IMR-90 (cell line): ENCODE measurements around the gene R3HDML. TPM values are rescaled to one million over a fixed set of nuclear protein-coding genes. Genes with fewer than 3 reads are reported as not detected.

Experiments
- ATAC-seq: fragments of 200-7000 bp; cut with Tn5 transposase; 2 replicates; pipeline ENCODE4 v1.9.1; 2020; ENCODE audit warnings: low read depth, mild to moderate bottlenecking, moderate library complexity
- Bru-seq: library from RNA; stranded (reverse); fragments of 400-500 nt; gene quantifications from one replicate; lab custom pipeline; 2021; lab: Mats Ljungman, UMichigan
- BruChase-seq, 2 experiments: library from RNA; stranded (reverse); fragments of 400-500 nt; gene quantifications; one replicate each; lab custom pipeline; 2021; lab: Mats Ljungman, UMichigan
- BruUV-seq: library from RNA; stranded (reverse); fragments of 400-500 nt; replicated peaks from 2 replicates; lab custom pipeline; 2021; lab: Mats Ljungman, UMichigan
- CTCF ChIA-PET: fragments of 300-600 bp; formaldehyde crosslinking; extraction: SDS; loops from one replicate; lab custom pipeline; 2021; ENCODE audit warnings: antibody characterized with exemption; lab: Yijun Ruan, JAX
- POLR2A ChIA-PET: fragments of 300-600 bp; sonication (Branson Sonifier 250); formaldehyde crosslinking; loops from one replicate; lab custom pipeline; 2022; ENCODE audit warnings: antibody characterized with exemption; ENCODE audit not compliant: unreplicated experiment; lab: Charles Lee
- DNase-seq: peaks from one replicate; pipeline ENCODE4 v3.0.0; 2013
- H2AFZ ChIP-seq: replicated peaks from 2 replicates; pipeline ENCODE3; 2013; ENCODE audit warnings: low read length, mild to moderate bottlenecking; ENCODE audit not compliant: poor library complexity
- H2AK5ac ChIP-seq: 2 replicates; pipeline ENCODE4 v1.6.1; 2013; ENCODE audit warnings: low read depth, low read length, inconsistent platforms
- H2AK9ac ChIP-seq: replicated peaks from 2 replicates; pipeline ENCODE3; 2013; ENCODE audit warnings: mild to moderate bottlenecking, low read depth, low read length, moderate library complexity; ENCODE audit not compliant: poor library complexity
- H2BK120ac ChIP-seq: 2 replicates; pipeline ENCODE4 v1.6.1; 2013; ENCODE audit warnings: low read depth, low read length, inconsistent platforms
- H2BK15ac ChIP-seq: 3 replicates; pipeline ENCODE4 v1.6.1; 2013; ENCODE audit warnings: low read depth, low read length, inconsistent platforms
- H2BK20ac ChIP-seq: 2 replicates; pipeline ENCODE4 v1.6.1; 2013; ENCODE audit warnings: low read depth, mild to moderate bottlenecking, inconsistent platforms, low read length, moderate library complexity
- H2BK5ac ChIP-seq: 2 replicates; pipeline ENCODE4 v1.6.1; 2013; ENCODE audit warnings: mild to moderate bottlenecking, low read depth, low read length, inconsistent platforms; ENCODE audit not compliant: poor library complexity, severe bottlenecking
- H3K14ac ChIP-seq: replicated peaks from 2 replicates; pipeline ENCODE4 v1.6.1; 2013; ENCODE audit warnings: low read depth, low read length, inconsistent platforms
- H3K18ac ChIP-seq: 2 replicates; pipeline ENCODE4 v1.6.1; 2013; ENCODE audit warnings: low read depth, low read length, control low read depth
- H3K23ac ChIP-seq: 2 replicates; pipeline ENCODE4 v1.6.1; 2013; ENCODE audit warnings: low read depth, low read length, inconsistent platforms
- H3K27ac ChIP-seq: 2 replicates; pipeline ENCODE4 v1.5.1; 2013; ENCODE audit warnings: mild to moderate bottlenecking, control low read depth, low read length; ENCODE audit not compliant: insufficient read depth
- H3K27me3 ChIP-seq: 2 replicates; pipeline ENCODE4 v1.6.1; 2013; ENCODE audit warnings: low read length; ENCODE audit not compliant: control insufficient read depth, insufficient read depth
- H3K36me3 ChIP-seq: 2 replicates; pipeline ENCODE4 v1.6.1; 2013; ENCODE audit warnings: low read length, mixed read lengths; ENCODE audit not compliant: control insufficient read depth, insufficient read depth
- H3K4ac ChIP-seq: 2 replicates; pipeline ENCODE4 v1.6.1; 2013; ENCODE audit warnings: low read depth, low read length, inconsistent platforms
- H3K4me1 ChIP-seq: 2 replicates; pipeline ENCODE4 v1.6.1; 2013; ENCODE audit warnings: low read length, mixed read lengths; ENCODE audit not compliant: control insufficient read depth, insufficient read depth
- H3K4me2 ChIP-seq: 2 replicates; pipeline ENCODE4 v1.6.1; 2013; ENCODE audit warnings: low read depth, mild to moderate bottlenecking, control low read depth, low read length, moderate library complexity
- H3K4me3 ChIP-seq: 2 replicates; pipeline ENCODE4 v1.5.1; 2013; ENCODE audit warnings: low read depth, mild to moderate bottlenecking, control low read depth, low read length, moderate library complexity; ENCODE audit not compliant: insufficient read depth
- H3K56ac ChIP-seq: 2 replicates; pipeline ENCODE4 v1.6.1; 2013; ENCODE audit warnings: low read length, inconsistent platforms; ENCODE audit not compliant: insufficient read depth; ENCODE audit errors: extremely low read depth
- H3K79me1 ChIP-seq, 2 experiments: 2 replicates each; pipeline ENCODE4 v1.6.1; 2013; ENCODE audit warnings: low read length in 2 of 2, inconsistent platforms in 1 of 2, low read depth in 1 of 2
- H3K9ac ChIP-seq: 2 replicates; pipeline ENCODE4 v1.6.1; 2013; ENCODE audit warnings: low read depth, low read length, control low read depth
- H3K9me1 ChIP-seq: 2 replicates; pipeline ENCODE4 v1.6.1; 2013; ENCODE audit warnings: low read length, inconsistent platforms; ENCODE audit not compliant: insufficient read depth
- H3K9me3 ChIP-seq: 2 replicates; pipeline ENCODE4 v1.6.1; 2013; ENCODE audit warnings: low read length; ENCODE audit not compliant: control insufficient read depth, insufficient read depth
- H4K20me1 ChIP-seq: 2 replicates; pipeline ENCODE4 v1.6.1; 2013; ENCODE audit warnings: low read length, inconsistent platforms; ENCODE audit not compliant: insufficient read depth
- H4K5ac ChIP-seq: 2 replicates; pipeline ENCODE4 v1.6.1; 2013; ENCODE audit warnings: mild to moderate bottlenecking, low read depth, low read length, control low read depth
- H4K8ac ChIP-seq, 2 experiments: 2 replicates each; pipeline ENCODE4 v1.6.1; 2013; ENCODE audit warnings: low read depth in 2 of 2, low read length in 2 of 2, control low read depth in 1 of 2, inconsistent platforms in 1 of 2
- H4K91ac ChIP-seq: 2 replicates; pipeline ENCODE4 v1.6.1; 2013; ENCODE audit warnings: low read depth, low read length, inconsistent platforms; ENCODE audit not compliant: insufficient read depth
- BHLHE40 ChIP-seq: fragments of 150-350 bp; IDR thresholded peaks from 2 replicates; pipeline ENCODE4 v1.6.1; 2016; ENCODE audit warnings: mild to moderate bottlenecking, low read depth, low read length
- CEBPB ChIP-seq: IDR thresholded peaks from 2 replicates; pipeline ENCODE4 v1.6.1; 2012; ENCODE audit warnings: low read depth, low read length, improper control_type of control experiment
- CHD1 ChIP-seq: IDR thresholded peaks from 2 replicates; pipeline ENCODE4 v1.6.1; 2012; ENCODE audit warnings: low read depth, low read length, improper control_type of control experiment
- CTCF ChIP-seq: conservative IDR thresholded peaks from 2 replicates; pipeline ENCODE4 v1.5.1; 2012; ENCODE audit warnings: mild to moderate bottlenecking, low read depth, low read length, improper control_type of control experiment
- ELK1 ChIP-seq: fragments of 150-350 bp; IDR thresholded peaks from 2 replicates; pipeline ENCODE4 v1.6.1; 2016; ENCODE audit warnings: low read depth, mild to moderate bottlenecking, low read length, moderate library complexity, borderline replicate concordance
- FOS ChIP-seq: fragments of 150-350 bp; IDR thresholded peaks from 2 replicates; pipeline ENCODE4 v1.6.1; 2016; ENCODE audit warnings: low read depth, low read length
- MAZ ChIP-seq: IDR thresholded peaks from 2 replicates; pipeline ENCODE4 v1.6.1; 2012; ENCODE audit warnings: low read depth, mild to moderate bottlenecking, low read length, improper control_type of control experiment, moderate library complexity, borderline replicate concordance
- MXI1 ChIP-seq: IDR thresholded peaks from 2 replicates; pipeline ENCODE4 v1.6.1; 2012; ENCODE audit warnings: low read depth, mild to moderate bottlenecking, low read length, moderate library complexity, borderline replicate concordance
- POLR2A ChIP-seq: IDR thresholded peaks from 2 replicates; pipeline ENCODE4 v1.6.1; 2012; ENCODE audit warnings: mild to moderate bottlenecking, low read depth, low read length
- RCOR1 ChIP-seq: IDR thresholded peaks from 2 replicates; pipeline ENCODE4 v1.6.1; 2012; ENCODE audit warnings: mild to moderate bottlenecking, low read length, improper control_type of control experiment; ENCODE audit not compliant: insufficient replicate concordance
- SMC3 ChIP-seq: fragments of 150-350 bp; IDR thresholded peaks from 2 replicates; pipeline ENCODE4 v1.6.1; 2016; ENCODE audit warnings: low read depth, mild to moderate bottlenecking, antibody characterized with exemption, low read length, moderate library complexity
- USF2 ChIP-seq: fragments of 150-350 bp; IDR thresholded peaks from 2 replicates; pipeline ENCODE4 v1.6.1; 2017; ENCODE audit warnings: mild to moderate bottlenecking, antibody characterized with exemption, low read length, low read depth
- WGBS, 2 experiments: methylation state at CpG; one replicate each; pipeline versions ENCODE4 v1.1.5 to v1.1.7; 2013; ENCODE audit warnings: missing lambda C conversion rate in 2 of 2; ENCODE audit not compliant: insufficient read length in 1 of 2; ENCODE audit errors: extremely low coverage in 2 of 2; 5-methylcytosine and 5-hydroxymethylcytosine counted together
- dilution Hi-C: fragments of 300-500 bp; cut with HindIII; formaldehyde crosslinking; loops from one replicate; pipeline ENCODE4 v1.14.3; 2018; ENCODE audit warnings: low sequenced_read_pairs; ENCODE audit not compliant: unreplicated experiment
- in situ Hi-C: fragments of 300-500 bp; cut with MboI; formaldehyde crosslinking; loops from 3 replicates; pipeline ENCODE4 v1.14.3; 2019; ENCODE audit warnings: low sequenced_read_pairs, inconsistent platforms, mixed read lengths
- intact Hi-C: fragments of 100-400 bp; cut with micrococcal nuclease; formaldehyde crosslinking; loops from 2 replicates; pipeline ENCODE4 v1.10.0; 2022
- long read RNA-seq: library from polyadenylated mRNA; unstranded; transcript quantifications from one replicate; pipeline ENCODE4 v2.0.0, GENCODE V29; 2021; ENCODE audit not compliant: unreplicated experiment
- polyA plus RNA-seq, 3 experiments: library from polyadenylated mRNA; depleted of rRNA; stranded (reverse); fragments of >200 nt; gene quantifications; 2 replicates each; pipeline ENCODE4 v1.2.3, GENCODE V29; 2012; ENCODE audit warnings: low replicate concordance in 1 of 3
- total RNA-seq: library from RNA; depleted of rRNA; stranded (reverse); fragments of >200 nt; gene quantifications from 2 replicates; pipeline ENCODE4 v1.2.3, GENCODE V29; 2012; rRNA removed

The R3HDML gene
- total RNA-seq (not detected in 2 replicates), polyA plus RNA-seq (2012; rRNA removed) (not detected in 2 replicates), Bru-seq, nascent RNA (not detected), BruChase-seq, experiment 1, labeled RNA remaining after a 6-hour chase (not detected), BruChase-seq, experiment 2, labeled RNA remaining after a 2-hour chase (not detected)
- polyA plus RNA-seq (2012; cell fraction: cytosol; rRNA removed): not detected in 2 replicates
- not detected in 2 replicates for polyA plus RNA-seq (2012; cell fraction: nucleus; rRNA removed; ENCODE audit: low replicate concordance)
- long read RNA-seq: 0 reads

- Histone ChIP-seq H2BK120ac (no peak within 1 kb of the TSS), H3K27me3 (peaks cover 45% of the 10 kb centered on the region), H2AK9ac (no peak within 1 kb of the TSS), H3K27ac (no peak within 1 kb of the TSS), H3K56ac (no peak within 1 kb of the TSS), H2BK20ac (no peak within 1 kb of the TSS), H3K36me3 (no peaks in the 10 kb centered on the region), H3K14ac (no peak within 1 kb of the TSS), H3K79me1 (no peaks in the 10 kb centered on the region), H4K20me1 (no peaks in the 10 kb centered on the region), H4K91ac (no peak within 1 kb of the TSS), H3K9ac (no peak within 1 kb of the TSS), H4K5ac (no peak within 1 kb of the TSS), H2BK5ac (no peak within 1 kb of the TSS), H3K4me2 (no peak within 1 kb of the TSS), H2BK15ac (no peak within 1 kb of the TSS), H2AK5ac (no peak within 1 kb of the TSS), H3K4ac (no peak within 1 kb of the TSS), H3K23ac (no peak within 1 kb of the TSS), H4K8ac (no peak within 1 kb of the TSS), H3K4me3 (no peak within 1 kb of the TSS), H3K4me1 (no peaks in the 10 kb centered on the region), H3K9me1 (no peaks in the 10 kb centered on the region), H2AFZ (no peak within 1 kb of the TSS), H3K18ac (no peak within 1 kb of the TSS), H3K9me3 (no peaks in the 10 kb centered on the region)
- BruUV-seq: no TSS peak
- dilution Hi-C loops: no loop called here
- no peak for DNase-seq
- ChIA-PET CTCF (no interaction called here), POLR2A (no interaction called here)
- TF ChIP-seq MXI1: no peak
- TF ChIP-seq CEBPB: no peak
- no peak for TF ChIP-seq USF2
- TF ChIP-seq SMC3: no peak
- TF ChIP-seq CTCF: no peak
- no peak for TF ChIP-seq BHLHE40
- TF ChIP-seq RCOR1: no peak
- TF ChIP-seq CHD1: no peak
- TF ChIP-seq POLR2A: no peak
- TF ChIP-seq FOS: no peak
- no peak for TF ChIP-seq MAZ
- TF ChIP-seq ELK1: no peak
- in situ Hi-C loops: no loop called here
- intact Hi-C loops: no loop called here
- no peak for ATAC-seq
- whole genome bisulfite sequencing, 2 experiments: 80% methylated on average over 1 of the region's 16 CpGs; no CpG with 5 or more reads in 1 of the 2 experiments
Observed at GRCh38 chr20:44336725-44337380, at the start of gene R3HDML. Gene R3HDML, plus strand, starts transcription at chr20:44337043. Its CDS starts 115 bp downstream, at chr20:44337158.
